ELR (cell line): ENCODE results near the gene PTPRN2.

Experiments used
- DNase-seq: peaks from one replicate; pipeline ENCODE4 v3.0.0-alpha.2; 2015; ENCODE audit warnings: low read depth

The PTPRN2 gene

DNA sequence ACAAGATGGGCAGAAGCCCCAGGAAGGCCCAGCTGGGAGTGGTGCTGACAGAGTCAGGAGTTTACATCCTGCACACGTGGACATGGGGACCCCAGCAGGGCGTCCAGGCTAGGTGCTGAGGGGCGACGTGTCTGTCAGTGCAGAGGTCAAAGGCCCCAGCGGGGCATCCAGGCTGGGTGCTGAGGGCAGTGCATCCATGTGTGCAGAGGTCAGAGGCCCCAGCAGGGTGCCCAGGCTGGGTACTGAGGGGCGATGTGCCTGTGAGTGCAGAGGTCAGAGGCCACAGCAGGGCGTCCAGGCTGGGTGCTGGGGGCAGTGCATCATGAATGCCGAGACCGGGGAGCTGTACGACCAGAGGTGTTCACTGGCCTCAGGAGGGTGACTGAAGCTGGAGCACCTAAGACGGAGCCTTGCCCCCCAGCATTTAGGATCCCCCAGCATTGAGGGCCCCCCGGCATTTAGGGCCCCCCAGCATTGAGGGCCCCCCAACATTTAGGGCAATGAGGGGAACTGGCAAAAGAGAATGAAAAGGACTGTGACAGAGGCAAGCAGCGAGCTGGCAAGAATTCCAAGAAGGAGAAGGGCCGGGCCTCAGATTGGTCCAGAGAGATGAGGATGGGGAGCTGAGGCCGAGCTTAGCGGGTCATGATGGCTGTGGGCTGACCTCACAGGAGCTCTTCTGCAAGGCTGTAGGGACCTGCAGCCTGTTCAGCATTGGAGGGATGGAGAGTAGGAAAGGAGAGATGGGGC, 474.9 kb downstream of the PTPRN2 start:
- no peak for DNase-seq

DNA sequence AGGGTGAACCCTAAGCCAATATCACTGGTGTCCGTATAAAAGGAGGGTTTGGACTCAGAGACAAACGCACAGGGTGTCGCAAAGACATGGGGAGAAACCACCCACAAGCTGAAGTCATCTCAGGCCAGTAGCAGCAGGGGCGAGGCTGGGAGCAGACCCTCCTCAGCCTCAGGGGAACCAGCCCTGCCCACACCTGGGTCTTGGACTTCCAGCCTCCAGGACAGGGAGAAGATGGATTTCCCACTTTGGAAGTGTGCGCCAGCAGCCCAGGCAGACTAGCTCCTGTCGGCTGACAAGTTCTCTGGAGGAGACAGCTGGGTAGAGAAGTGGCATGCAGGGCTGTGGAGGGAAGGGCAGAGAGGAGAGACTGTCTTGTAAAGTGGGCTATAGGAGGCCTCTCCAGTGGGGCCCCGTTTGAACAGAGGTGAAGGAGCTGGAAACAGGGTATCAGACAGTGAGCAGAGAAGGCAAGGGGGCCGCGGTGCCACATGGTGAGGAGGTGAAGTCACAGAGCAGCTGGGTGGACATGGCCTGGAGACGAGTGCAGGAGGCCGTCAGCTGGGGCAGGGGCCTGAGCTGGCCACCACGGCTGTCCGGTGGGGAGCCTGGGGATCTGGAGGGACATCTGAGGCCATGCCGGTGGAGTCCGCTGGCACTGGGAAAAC, 475.6 kb downstream of the PTPRN2 start:
- no peak for DNase-seq

DNA sequence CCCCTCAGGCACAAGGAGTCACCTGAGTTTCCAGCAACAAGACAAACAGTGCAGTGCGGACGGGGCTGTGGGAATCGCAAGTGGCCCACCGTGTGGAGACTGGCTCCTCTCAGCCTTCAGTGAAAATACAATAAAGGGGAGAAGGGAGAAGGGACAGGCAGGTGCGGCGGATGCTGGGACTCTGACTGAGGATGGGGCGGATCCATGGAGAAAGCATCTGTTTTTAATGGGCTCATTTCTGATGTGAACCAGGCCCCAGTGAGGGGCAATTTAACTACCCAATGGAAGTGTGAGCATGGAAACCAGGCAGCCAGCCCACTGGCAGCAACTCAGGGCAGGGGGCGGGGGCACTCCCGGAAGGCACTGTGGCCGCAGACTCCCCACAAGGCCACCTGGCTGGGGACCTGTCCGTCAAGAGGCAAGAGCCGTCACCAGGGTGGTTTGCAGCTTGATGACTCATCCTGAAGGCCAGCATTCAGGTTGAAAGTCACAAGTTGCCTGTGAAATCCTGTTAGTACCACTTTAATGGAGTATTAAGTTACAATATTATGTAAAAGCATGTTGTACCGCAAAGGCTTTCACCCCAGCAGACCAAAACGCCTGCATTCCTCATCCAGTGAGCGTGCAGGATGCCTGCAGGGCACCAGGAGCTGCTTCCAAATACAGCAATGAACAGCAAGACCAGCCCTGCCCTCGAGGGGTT, 476.4 kb downstream of the PTPRN2 start:
- DNase-seq: no peak

DNA sequence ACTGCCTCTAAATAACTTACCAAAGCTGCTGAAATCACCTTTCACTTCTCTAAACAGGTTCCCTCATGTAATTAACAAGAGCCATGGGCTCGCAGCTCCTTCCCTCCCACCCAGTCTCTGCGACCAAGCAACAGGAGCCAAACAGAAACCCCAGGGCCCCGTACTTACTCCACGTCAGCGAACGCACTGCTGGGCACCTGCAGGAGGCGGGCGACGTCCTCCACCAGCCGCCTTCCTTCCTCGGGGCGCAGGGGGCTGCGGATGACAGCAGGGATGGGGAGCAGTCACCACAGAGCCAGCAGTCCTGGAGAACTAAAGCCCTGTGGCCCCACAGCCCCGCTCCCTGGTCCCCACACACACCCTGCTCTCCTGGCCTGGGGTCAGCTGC, 477.0 kb downstream of the PTPRN2 start:
- DNase-seq: no peak

DNA sequence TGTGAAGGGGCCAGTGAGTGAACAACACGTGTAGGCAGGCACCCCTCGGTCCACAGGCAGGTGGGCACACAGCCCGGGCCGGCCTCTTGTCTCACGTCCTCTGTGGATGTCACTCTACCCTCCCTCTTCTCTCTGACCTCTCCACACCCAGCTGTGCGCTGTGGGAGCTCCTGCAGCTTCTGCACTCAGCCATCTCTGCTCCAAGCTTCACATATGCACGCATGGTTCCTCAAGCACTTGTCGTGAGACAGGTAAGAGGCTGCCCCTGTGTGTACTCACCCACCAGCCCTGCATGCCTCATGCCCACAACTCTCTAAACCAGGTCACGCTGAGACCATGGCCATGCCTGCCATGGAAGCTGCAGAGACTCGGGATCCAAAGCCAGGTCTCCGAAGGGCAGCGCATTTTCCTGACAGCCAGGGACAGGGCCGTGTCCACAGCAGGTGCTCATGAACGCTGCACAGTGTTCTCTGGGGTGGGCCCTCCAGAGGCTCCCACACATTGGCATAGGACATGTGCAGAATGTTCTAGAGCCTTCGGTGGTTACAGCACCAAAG, 477.5 kb downstream of the PTPRN2 start:
- DNase-seq: no peak

DNA sequence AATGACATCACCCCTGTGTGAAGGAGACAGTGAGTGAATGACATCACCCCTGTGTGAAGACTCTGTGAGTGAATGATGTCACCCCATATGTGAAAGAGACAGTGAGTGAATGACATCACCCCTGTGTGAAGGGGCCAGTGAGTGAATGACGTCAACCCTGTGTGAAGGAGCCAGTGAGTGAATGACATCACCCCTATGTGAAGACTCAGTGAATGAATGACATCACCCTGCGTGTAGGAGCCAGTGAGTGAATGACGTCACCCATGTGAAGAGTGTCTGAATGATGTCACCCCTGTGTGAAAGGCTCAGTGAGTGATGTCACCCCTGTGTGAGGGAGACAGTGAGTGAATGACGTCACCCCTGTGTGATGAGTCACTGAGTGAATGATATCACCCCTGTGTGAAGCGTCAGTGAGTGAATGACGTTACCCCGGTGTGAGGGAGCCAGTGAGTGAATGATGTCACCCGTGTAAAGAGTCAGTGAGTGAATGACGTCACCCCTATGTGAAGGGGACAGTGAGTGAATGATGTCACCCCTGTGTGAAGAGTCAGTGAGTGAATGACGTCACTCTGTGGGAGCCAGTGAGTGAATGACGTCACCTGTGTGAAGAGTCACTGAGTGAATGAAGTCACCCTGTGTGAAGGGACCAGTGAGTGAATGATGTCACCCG, 478.1 kb downstream of the PTPRN2 start:
- peak; percentile 8 for DNase-seq

DNA sequence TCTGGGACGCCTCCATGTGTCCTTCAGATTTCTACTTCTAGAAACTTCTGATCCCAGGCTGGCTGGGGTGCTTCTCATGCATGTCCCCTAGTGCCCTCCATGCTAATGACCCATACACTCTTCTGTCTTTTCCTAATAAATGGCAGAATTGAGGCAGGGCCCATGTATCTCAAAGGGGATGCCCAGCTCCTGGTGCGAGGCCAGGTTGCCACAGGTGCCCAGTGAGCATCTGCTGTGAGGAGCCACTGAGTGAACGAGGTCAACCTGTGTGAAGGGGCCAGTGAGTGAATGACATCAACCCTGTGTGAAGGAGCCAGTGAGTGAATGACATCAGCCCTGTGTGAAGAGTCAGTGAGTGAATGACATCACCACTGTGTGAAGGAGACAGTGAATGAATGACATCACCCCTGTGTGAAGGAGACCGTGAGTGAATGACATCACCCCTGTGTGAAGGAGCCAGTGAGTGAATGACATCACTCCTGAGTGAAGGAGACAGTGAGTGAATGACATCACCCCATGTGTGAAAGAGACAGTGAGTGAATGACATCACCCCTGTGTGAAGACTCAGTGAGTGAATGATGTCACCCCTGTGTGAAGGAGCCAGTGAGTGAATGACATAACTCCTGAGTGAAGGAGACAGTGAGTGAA, 478.9 kb downstream of the PTPRN2 start:
- DNase-seq: no peak

DNA sequence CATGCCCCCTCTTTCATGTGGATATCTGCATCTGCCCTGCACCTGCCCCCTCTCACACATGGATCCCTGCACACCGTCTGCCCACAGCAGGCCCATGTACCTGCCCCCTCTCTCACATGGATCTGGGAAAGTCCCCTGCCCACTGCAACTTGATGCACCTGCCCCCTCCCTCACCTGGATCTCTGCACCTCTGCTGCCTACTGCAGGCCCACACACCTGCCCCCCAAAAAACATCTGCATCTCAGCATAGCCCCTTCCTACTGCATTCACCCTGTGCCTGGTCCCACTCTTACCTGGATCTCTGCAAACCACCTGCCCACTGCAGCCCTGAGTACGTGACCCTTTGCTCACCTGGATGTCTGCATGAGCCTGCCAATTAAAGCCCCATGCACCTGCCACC, 479.8 kb downstream of the PTPRN2 start:
- no peak for DNase-seq

DNA sequence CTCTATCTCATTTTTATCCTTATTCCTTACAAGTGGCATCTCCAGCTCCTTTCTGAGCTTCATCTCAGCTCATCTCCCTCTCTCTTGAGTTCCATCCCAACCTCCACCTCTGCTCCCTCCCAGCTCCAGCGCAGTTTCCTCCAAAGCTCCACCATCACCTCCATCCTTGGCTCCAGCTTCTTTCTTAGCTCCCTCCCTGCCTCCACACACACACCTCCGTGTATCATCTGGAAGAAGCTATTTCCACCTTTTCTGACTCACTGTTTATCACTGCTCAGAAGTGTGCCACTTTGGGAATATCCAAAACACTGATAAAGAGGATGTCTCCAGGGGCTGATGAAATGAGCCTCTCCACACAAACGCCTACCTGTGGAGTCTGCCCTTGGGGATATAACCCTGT, 481.4 kb downstream of the PTPRN2 start:
- DNase-seq: no peak

DNA sequence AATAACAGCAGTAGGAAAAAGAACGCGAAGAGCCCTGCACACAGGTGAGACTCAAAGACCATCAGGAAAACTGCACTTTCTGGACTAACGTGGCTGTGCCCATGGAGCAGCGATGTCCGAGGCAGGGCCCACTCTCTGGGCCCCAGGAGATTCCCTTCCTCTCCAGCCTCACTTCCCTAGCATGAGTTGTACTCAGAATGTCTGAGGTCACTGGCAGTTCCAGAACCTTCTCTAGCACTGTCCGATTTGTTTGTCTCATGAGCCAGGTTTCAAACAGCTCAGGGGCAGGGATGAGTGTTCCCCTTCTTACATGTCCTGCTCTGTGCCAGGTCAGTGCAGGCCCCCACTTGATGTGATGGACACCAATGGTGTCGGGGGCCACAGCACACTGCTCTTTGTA, 484.2 kb downstream of the PTPRN2 start:
- no peak for DNase-seq

DNA sequence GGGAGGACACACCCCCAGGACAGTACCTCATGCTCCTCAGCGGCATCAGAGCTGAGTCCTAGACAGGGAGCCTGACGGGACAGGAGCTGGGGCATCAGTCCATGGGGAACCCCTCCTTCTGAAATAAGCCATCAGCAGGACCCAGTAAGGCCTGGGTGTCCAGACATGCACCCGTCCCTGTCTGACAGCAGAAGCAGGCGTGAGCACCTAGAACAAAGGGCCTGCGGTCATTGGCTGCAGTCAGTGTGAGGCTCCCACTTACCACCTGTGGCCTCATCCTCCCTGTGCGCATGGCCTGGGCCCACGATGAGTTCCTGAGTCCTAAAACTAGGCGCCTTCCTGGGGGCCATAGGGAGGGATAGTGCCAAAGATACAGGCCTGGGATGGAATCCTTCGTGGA, 484.7 kb downstream of the PTPRN2 start:
- DNase-seq: no peak

DNA sequence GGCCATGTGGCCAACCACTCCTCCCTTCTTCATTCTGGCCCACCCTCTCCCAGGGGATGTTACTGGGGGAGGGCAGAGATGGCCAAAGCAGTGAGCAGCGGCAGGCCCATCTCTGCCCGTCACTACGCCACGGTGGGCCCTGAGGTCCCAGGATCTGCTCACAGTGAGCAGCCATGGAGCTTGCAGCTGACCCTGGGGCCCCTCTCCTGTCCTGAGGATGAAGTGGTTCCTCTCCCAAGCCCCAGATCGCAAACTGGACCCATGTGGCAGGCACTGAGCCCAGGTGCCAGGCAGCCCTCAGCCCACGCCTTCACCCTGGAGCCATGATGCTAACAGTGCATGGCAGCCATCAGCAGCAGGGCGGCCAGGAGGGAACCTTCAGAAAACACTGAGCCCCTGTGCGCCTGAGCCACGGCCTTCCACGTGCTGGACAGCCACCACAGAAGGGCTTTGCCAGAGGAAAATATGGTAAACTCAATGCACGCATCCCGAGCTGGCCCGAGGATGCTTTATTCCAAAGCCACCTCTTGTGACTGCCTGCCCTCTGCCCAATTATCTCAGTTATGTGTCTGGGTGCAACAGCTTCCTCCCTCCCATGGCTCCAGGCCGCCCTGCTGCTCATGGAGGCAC, 485.7 kb downstream of the PTPRN2 start:
- DNase-seq: no peak

DNA sequence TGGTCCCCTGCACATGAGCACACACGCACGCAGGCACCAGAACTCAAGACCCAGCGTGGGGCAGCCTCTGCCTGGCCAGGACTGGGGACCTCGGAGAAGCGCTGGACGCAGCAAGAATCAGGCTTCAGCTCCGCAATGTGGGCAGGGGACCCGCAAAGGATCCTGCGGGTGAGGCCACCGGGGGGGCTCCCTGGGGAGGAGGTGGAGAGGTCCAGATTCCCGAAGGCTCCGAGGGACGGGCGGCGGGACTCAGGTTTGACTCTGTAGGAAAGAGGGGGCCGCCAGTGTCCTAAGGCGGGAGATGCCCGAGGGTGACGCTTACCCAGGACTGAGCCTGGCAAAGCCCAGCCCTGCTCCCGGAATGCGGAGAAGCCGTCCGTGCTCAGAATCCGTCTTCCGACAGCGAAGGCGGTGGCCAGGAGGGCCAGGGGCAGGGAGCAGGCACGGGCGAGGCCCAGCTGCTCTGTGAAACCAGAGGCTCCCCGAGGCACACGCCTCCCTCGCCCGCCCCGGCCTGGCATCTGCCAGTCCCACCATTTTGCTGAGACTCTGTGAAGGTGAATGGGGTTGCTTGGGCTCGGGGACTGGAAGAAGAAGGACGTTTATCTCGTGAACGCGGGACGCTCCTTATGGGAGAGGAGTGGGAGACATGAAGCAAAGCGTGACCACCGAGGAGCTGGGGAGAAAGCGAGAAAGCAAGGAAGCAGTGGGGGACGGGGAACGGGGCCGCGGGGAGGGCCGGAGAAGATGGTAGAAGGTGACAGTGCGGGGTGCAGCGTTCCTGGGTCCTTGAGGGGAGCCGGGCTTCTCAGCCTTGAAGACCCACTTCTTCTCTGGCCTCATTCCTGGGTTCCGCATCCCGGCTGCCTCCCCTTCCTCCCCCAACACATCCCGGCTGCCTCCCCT, 489.2 kb downstream of the PTPRN2 start:
- no peak for DNase-seq

DNA sequence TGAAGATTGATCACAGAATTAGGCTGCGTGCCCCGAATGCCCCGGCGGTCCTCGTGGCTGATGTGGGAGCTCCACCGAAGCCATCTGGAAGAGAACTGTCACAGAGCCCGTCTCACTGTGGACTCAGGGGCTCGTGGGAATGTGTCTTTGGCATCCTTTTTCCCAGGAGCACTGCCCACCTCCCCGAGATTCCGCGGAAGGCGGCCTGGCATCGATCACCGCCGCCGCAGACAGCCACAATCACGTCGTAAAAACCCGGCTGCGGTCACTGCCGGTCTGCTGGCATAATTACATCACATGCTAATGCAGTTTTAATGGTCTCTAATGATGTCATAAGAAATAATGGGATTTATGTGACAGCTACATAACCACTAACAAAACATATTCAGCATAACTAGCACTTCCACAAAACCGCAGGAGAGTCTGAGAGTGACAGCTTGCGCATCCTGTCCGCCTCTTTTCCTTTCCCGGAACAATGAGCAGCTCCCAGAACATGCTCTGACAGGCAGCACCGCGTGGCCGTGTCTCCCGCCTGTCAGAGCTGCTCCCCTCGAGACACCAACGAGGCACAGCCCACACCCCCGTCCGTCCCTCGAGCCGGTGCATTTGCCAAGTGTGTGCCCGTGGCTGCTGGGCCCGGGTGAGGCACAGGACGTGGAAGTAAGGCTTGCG, 490.0 kb downstream of the PTPRN2 start:
- no peak for DNase-seq

DNA sequence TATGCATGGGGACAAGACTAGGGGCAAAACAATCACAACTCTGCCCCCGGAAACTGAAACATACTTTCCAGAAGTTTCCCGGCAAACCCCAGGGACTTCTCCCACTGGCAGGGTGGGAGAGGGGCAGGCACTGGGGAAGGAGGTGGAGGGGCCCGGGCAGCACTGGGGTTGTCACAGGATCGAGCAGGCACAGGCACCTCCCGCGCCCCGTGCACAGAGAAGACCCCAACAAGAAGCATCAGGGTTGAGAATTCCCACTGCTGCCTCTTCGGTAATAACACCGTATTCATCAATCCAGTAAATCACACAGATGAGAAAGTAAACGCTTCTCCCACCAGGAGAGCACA, 490.5 kb downstream of the PTPRN2 start:
- DNase-seq: no peak

DNA sequence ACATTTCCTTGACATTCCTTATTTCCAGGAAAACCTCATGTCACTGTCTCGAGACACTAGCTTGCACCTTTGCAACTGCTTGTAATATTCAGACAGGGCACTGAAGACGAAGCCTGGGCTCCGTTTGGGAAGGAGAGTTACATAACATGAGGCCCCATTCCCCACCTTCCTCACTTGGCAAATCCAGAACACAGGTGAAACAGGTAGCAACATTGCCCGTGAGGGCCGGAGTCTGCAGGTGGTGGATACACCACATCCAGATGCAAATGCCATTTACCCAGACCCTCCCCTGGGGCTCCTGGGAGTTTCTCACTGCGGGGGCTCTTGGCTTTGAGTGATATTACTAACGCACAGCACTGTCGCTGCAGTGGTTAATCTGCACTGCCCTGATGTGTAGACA, 491.0 kb downstream of the PTPRN2 start:
- DNase-seq: no peak

DNA sequence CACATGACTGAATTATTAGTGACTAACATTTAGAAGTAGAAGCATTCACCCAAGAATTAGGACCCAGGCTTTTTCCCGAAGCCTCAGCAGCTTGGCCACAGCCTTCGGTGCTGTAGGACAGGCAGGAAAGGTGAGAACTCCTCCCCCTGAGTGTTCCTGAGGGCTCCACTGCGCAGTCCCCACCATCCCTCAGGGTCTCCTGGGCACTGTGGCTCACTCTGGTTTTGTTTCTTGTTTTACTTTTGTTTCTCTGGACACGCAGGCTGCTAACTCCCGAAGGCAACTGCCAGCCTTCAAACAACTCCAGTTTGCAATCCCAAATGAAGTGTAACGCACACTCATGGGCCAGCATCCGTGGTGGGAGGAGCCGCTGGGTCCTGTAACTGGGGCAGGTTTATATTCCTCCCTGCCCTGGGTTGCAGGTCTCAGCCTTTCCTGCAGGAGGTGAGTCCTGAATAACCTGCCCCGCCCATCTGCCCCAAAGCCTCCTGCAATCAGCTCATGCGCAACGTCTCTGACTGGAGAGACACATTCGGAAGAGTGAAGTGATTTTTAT, 492.9 kb downstream of the PTPRN2 start:
- no peak for DNase-seq

DNA sequence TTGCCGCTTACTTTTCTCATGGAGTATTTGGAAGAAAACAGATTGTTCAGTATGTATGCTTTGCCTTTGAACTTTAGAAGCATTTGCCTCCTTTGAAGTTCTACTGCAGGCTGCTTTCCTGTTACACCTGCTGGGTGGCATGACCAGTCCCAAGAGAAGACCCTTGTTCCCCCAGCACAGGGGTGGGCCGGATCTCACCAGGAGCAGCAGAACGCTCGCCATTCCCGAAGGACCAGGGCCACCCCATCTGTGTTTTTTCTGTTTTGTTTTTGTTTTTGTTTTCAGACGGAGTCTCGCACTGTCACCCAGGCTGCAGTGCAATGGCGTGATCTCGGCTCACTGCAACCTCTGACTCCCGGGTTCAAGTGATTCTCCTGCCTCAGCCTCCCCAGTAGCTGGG, 493.6 kb downstream of the PTPRN2 start:
- no peak for DNase-seq

DNA sequence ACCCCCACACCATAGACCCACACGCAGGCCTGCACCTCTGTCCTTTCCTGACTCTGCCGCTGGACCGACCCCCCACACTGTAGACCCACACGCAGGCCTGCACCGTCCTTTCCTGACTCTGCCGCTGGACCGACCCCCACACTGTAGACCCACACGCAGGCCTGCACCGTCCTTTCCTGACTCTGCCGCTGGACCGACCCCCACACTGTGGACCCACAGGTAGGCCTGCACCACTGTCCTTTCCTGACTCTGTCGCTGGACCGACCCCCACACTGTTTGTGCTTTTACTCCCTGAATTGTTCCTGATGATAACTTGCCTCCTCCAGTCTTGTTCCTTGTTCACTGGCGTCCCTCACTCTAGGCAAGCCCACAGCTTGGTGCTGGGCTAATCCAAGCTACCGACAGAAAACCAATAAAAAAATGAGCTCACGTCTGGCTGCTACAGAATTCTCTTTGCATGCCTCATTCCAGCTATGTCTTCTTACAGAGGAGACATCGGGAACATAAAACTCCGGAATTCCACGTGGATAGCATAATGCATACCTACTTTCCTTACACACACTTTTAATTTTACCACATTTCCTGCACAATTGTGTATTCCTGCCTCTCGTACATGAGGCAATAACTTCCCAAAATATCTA, 494.3 kb downstream of the PTPRN2 start:
- DNase-seq: no peak
